Measurements from ENCODE around the gene VDR. TPM values are rescaled to one million over a fixed set of nuclear protein-coding genes. Genes with fewer than 3 reads are reported as not detected.

VDR gene
- total and polyA plus RNA-seq, 2 experiments from 2014 or later: not detected

DNA sequence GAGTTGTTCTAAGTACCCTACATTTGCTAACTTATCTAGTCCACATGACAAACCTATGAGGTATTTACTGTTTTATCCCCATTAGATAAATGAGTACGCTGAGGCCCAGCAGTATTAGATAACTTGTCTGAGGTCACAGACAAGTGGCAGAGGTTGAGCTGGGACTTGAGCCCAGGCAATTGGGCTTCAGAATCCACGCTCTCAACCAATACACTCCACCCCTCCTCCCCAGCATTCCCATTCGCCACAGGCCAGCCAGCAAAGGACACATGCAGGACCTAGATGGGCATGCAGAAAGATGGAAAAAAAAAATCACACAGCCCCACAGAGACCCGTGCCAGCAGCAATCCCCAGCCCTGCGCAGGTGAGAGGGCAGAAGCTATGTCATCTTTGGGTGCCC lies 97.5 kb downstream of the VDR start:
- H3K9me3 ChIP-seq (ENCODE audit: low read depth): no peaks in the 10 kb centered on the region
- H3K4me1 ChIP-seq (ENCODE audit: low read depth): peaks cover 67% of the 10 kb centered on the region
- no peak for DNase-seq (ENCODE audit: low read depth in 1 of 2, low spot score in 1 of 2)
- H3K27ac ChIP-seq: peak overlapping the region; percentile 80
- no peaks in the 10 kb centered on the region for H3K27me3 ChIP-seq
- H3K4me3 ChIP-seq: no peak overlapping the region
- TF ChIP-seq, protein P1, sequence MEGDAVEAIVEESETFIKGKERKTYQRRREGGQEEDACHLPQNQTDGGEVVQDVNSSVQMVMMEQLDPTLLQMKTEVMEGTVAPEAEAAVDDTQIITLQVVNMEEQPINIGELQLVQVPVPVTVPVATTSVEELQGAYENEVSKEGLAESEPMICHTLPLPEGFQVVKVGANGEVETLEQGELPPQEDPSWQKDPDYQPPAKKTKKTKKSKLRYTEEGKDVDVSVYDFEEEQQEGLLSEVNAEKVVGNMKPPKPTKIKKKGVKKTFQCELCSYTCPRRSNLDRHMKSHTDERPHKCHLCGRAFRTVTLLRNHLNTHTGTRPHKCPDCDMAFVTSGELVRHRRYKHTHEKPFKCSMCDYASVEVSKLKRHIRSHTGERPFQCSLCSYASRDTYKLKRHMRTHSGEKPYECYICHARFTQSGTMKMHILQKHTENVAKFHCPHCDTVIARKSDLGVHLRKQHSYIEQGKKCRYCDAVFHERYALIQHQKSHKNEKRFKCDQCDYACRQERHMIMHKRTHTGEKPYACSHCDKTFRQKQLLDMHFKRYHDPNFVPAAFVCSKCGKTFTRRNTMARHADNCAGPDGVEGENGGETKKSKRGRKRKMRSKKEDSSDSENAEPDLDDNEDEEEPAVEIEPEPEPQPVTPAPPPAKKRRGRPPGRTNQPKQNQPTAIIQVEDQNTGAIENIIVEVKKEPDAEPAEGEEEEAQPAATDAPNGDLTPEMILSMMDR (IDR thresholded peaks at IDR 0.05; ENCODE audit: low read depth, low read length): no peak
- no peaks in the 10 kb centered on the region for H3K36me3 ChIP-seq

DNA sequence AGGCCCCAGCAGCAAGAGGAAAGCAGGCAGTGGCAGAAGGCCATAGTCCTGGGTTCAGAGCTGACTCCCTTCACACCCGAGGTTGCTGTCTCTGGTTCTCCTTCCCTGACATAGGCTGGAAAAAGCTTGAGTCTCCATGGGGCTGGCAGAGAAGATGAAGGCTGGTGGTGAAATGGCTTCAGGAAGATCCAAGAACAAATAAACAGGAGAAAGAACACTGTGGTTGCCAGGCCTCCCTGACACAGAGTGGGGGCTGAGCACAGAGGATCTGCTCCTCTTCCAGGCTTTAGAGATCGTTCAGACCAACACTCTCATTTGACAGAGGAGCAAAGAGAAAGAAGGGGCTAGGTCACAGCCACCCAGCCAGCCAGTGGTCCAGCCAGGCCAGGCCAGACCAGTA lies 99.4 kb downstream of the VDR start:
- DNase-seq (ENCODE audit: low read depth in 1 of 2, low spot score in 1 of 2): no peak
- Histone ChIP-seq H3K27ac (no peak overlapping the region), H3K27me3 (no peaks in the 10 kb centered on the region), H3K36me3 (no peaks in the 10 kb centered on the region), H3K9me3 (ENCODE audit: low read depth) (no peaks in the 10 kb centered on the region), H3K4me1 (ENCODE audit: low read depth) (peaks cover 48% of the 10 kb centered on the region), H3K4me3 (no peak overlapping the region)
- TF ChIP-seq, protein P1 (IDR thresholded peaks at IDR 0.05; ENCODE audit: low read depth, low read length): no peak

DNA sequence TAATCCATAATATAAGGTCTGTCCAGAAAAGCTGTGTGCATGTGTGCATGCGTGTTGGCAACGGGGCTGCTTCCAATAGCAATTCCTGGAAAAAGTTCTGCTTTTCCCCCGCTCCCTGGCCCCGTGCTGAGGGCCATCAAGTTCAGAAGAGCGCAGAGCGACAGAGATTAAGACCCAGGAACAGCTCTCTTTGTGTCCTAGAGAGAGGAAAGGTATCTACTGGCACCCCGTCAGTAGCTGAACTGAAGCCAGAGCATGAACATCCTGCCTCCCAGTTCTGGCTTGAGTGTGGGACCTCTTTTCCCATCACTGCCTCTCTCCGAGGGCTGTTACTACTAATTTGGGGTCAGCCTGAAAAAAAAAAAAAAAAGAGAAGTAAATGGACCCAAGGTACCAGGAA lies 100.6 kb downstream of the VDR start:
- peaks cover 42% of the 10 kb centered on the region for H3K4me1 ChIP-seq (ENCODE audit: low read depth)
- TF ChIP-seq, protein P1 (IDR thresholded peaks at IDR 0.05; ENCODE audit: low read depth, low read length): no peak
- DNase-seq (ENCODE audit: low read depth in 1 of 2, low spot score in 1 of 2): no peak
- no peaks in the 10 kb centered on the region for H3K27me3 ChIP-seq
- H3K27ac ChIP-seq: peak overlapping the region; percentile 29
- H3K9me3 ChIP-seq (ENCODE audit: low read depth): no peaks in the 10 kb centered on the region
- H3K4me3 ChIP-seq: no peak overlapping the region
- H3K36me3 ChIP-seq: no peaks in the 10 kb centered on the region

DNA sequence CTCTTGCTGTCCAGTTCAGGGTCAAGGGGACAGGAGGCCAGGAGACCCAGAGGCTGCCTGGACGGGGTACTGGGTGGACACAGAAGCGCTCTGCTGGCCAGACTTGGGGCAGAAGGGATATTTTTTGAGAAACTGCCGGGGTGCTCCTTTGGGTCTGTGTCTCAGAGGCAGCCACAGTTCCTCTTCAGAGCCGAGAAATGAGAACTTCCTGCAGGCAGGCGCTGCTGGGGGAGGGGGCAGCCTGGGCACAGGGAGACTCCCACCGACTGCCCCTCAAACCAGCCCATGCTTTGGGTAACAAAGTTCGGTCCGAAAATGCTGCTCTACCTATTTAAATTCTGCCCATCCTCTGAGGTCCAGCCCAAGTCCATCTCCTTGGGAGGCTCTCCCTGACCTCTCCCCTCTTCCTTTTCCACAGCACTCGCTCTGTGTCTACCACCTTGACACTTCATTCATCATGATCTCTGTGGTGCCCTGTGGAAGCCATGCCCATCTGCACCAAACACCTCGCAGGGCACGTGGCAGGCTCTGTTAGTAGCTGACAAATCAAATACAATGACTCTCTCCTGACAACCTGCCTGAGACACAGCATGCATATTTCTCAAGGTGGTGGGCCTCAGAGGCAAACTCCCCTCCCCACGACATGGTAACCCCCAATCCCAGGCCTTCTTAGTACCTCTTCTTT lies 101.5 kb downstream of the VDR start:
- Histone ChIP-seq H3K36me3 (no peaks in the 10 kb centered on the region), H3K9me3 (ENCODE audit: low read depth) (no peaks in the 10 kb centered on the region), H3K27ac (peak overlapping the region; percentile 35), H3K27me3 (no peaks in the 10 kb centered on the region), H3K4me1 (ENCODE audit: low read depth) (peaks cover 34% of the 10 kb centered on the region), H3K4me3 (no peak overlapping the region)
- no peak for DNase-seq (ENCODE audit: low read depth in 1 of 2, low spot score in 1 of 2)
- TF ChIP-seq, protein P1 (IDR thresholded peaks at IDR 0.05; ENCODE audit: low read depth, low read length): no peak

DNA sequence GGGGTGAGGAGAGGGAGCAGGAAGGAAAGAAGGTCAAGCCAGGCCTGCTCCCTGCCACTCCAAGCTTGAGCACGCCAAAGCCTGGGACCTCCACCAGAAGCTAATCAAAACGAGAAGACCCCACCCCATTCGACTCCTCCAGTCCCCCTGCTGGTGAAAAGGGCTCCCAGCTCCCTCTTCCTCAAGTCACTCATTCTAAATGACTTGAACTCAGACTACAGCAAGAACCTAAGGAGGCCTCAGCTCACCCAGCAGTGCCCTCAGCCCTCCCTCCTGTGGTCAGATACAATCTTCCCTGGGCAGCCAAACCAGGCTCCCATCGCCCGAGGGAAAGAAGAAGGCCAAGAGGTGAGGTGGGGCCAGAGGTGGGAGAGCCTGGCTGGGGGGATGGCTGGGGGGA lies 102.5 kb downstream of the VDR start:
- no peak for DNase-seq (ENCODE audit: low read depth in 1 of 2, low spot score in 1 of 2)
- Histone ChIP-seq H3K9me3 (ENCODE audit: low read depth) (no peaks in the 10 kb centered on the region), H3K4me3 (no peak overlapping the region), H3K36me3 (peaks cover under 1% of the 10 kb centered on the region), H3K27me3 (no peaks in the 10 kb centered on the region), H3K27ac (peak overlapping the region; percentile 36), H3K4me1 (ENCODE audit: low read depth) (peaks cover 23% of the 10 kb centered on the region)
- TF ChIP-seq, protein P1 (IDR thresholded peaks at IDR 0.05; ENCODE audit: low read depth, low read length): peak; percentile 40
